ENCODE results near the gene KY. TPM values are rescaled to one million over a fixed set of nuclear protein-coding genes. Genes with fewer than 3 reads are reported as not detected.

KY gene
- total RNA-seq, 1 donor from 2014 or later: not detected

DNA sequence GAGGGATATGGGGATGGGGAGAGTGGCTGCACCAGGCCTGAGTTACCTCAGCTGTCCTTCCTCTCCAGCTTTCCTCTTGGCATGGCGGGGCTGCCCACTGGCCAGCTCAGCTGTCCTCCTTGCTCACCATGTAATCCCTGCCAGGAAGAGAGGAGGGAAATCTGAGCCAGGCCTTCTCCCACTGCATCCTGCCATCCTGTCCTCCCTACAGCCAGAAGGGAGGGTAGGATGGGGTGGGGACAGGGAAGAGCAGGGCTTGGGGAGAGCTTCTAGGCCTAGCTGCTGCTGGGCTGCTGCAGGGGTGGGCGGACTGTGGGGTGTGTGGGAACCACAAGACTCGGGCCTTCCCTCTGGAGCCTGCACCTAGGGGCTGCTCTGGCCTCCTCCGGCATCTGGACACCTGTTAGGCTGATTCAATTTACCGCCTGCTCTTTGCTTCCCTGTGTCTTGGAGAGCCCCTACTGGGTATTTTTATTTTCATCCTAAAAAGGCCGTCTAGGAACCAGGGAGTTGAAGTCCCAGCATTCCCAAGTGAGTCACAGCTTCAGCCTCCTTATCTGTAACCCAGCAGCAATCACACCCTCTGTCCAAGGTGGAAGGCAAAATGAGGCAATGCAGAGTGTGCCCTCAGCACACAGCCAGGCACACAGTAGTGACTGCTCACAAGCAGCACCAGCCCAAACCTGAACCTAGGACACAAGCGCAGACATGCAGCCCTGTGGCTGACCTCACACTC, 13.1 kb upstream of the KY start:
- Mint-ChIP-seq H3K27ac (no peak overlapping the region), H3K9me3 (no peaks in the 10 kb centered on the region), H3K4me3 (ENCODE audit: low read depth) (no peak overlapping the region), H3K4me1 (ENCODE audit: low read depth) (no peaks in the 10 kb centered on the region), H3K36me3 (ENCODE audit: low read depth) (no peaks in the 10 kb centered on the region), H3K27me3 (ENCODE audit: low read depth) (no peaks in the 10 kb centered on the region)
- DNase-seq (ENCODE audit: low spot score): no peak
- intact Hi-C loops (cut with micrococcal nuclease): no loop called here

DNA sequence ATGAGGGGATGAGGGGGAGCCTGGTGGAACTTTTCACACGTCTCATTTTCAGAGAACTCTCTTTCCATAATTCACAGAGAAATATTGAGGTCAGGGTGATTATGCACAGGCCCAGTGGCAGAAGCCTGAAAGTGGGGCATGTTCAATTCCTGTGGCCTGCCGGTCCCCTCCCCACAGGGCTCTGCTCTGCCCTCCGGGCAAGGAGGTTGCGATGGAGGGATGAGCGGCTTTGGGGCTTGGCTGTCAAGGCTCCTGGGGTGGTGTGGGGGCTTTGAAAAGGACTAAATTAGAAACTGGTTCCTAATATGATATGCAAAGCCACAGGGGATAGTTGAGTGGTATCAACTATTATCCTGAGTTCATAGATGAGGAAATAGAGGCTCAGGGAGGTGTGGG, 9.2 kb upstream of the KY start:
- H3K27ac Mint-ChIP-seq: no peak overlapping the region
- H3K4me1 Mint-ChIP-seq (ENCODE audit: low read depth): no peaks in the 10 kb centered on the region
- intact Hi-C loops (cut with micrococcal nuclease): no loop called here
- DNase-seq (ENCODE audit: low spot score): no peak
- no peaks in the 10 kb centered on the region for H3K27me3 Mint-ChIP-seq (ENCODE audit: low read depth)
- no peaks in the 10 kb centered on the region for H3K36me3 Mint-ChIP-seq (ENCODE audit: low read depth)
- H3K9me3 Mint-ChIP-seq: no peaks in the 10 kb centered on the region
- no peak overlapping the region for H3K4me3 Mint-ChIP-seq (ENCODE audit: low read depth)

GRCh38 chr3:134659391-134660045, 8.7 kb upstream of the KY start:
- H3K27ac Mint-ChIP-seq: no peak overlapping the region
- no peaks in the 10 kb centered on the region for H3K36me3 Mint-ChIP-seq (ENCODE audit: low read depth)
- H3K4me3 Mint-ChIP-seq (ENCODE audit: low read depth): no peak overlapping the region
- intact Hi-C loops (cut with micrococcal nuclease): no loop called here
- DNase-seq (ENCODE audit: low spot score): no peak
- no peaks in the 10 kb centered on the region for H3K27me3 Mint-ChIP-seq (ENCODE audit: low read depth)
- no peaks in the 10 kb centered on the region for H3K4me1 Mint-ChIP-seq (ENCODE audit: low read depth)
- H3K9me3 Mint-ChIP-seq: no peaks in the 10 kb centered on the region

GRCh38 chr3:134658555-134658954, 7.7 kb upstream of the KY start:
- Mint-ChIP-seq H3K4me1 (ENCODE audit: low read depth) (no peaks in the 10 kb centered on the region), H3K27me3 (ENCODE audit: low read depth) (no peaks in the 10 kb centered on the region), H3K9me3 (no peaks in the 10 kb centered on the region), H3K4me3 (ENCODE audit: low read depth) (no peak overlapping the region), H3K27ac (no peak overlapping the region), H3K36me3 (ENCODE audit: low read depth) (no peaks in the 10 kb centered on the region)
- intact Hi-C loops (cut with micrococcal nuclease): no loop called here
- DNase-seq (ENCODE audit: low spot score): no peak

DNA sequence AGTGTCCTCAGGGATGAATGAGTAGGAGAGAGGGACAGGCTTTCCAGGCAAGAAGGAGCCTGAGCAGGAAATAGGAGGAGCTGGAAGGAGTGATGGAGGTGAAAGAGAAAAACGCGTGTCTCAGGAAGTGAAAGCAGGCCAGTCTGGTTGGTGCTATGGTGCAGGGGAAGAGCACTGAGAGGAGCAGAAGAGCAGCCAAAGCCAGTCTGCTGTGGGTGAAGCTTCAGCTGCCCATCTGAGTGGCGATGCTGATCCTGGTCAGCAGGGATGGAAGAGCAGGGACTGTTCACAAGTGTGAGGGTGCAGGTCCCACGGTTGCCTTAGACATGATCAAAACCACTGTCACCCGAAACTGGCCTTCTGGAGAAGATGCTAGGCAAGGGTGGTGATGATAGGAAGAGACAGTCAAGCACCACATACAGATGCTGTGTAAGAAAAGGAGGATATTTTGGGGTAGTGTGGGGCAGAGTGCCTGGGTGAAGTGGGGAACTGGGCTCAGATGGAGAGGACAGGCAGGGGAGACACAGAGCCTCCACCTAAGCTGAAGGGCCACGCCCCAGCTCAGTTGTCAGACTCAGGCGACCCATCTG, 5.5 kb upstream of the KY start:
- no peaks in the 10 kb centered on the region for H3K9me3 Mint-ChIP-seq
- intact Hi-C loops (cut with micrococcal nuclease): no loop called here
- no peak for DNase-seq (ENCODE audit: low spot score)
- H3K4me3 Mint-ChIP-seq (ENCODE audit: low read depth): no peak overlapping the region
- peaks cover 6% of the 10 kb centered on the region for H3K27me3 Mint-ChIP-seq (ENCODE audit: low read depth)
- H3K27ac Mint-ChIP-seq: no peak overlapping the region
- no peaks in the 10 kb centered on the region for H3K36me3 Mint-ChIP-seq (ENCODE audit: low read depth)
- H3K4me1 Mint-ChIP-seq (ENCODE audit: low read depth): no peaks in the 10 kb centered on the region

GRCh38 chr3:134655706-134656105, 4.9 kb upstream of the KY start:
- Mint-ChIP-seq H3K4me3 (ENCODE audit: low read depth) (no peak overlapping the region), H3K27me3 (ENCODE audit: low read depth) (peaks cover 8% of the 10 kb centered on the region), H3K4me1 (ENCODE audit: low read depth) (no peaks in the 10 kb centered on the region), H3K27ac (no peak overlapping the region), H3K9me3 (no peaks in the 10 kb centered on the region), H3K36me3 (ENCODE audit: low read depth) (no peaks in the 10 kb centered on the region)
- DNase-seq (ENCODE audit: low spot score): no peak
- intact Hi-C loops (cut with micrococcal nuclease): no loop called here

- Mint-ChIP-seq H3K27ac (no peak overlapping the region), H3K27me3 (ENCODE audit: low read depth) (peaks cover 20% of the 10 kb centered on the region), H3K9me3 (no peaks in the 10 kb centered on the region)
These were observed 3.2 kb upstream of the KY start for GRCh38 chr3:134654031-134654430.

GRCh38 chr3:134652886-134653630, 2.2 kb upstream of the KY start:
- H3K36me3 Mint-ChIP-seq (ENCODE audit: low read depth): no peaks in the 10 kb centered on the region
- no peak overlapping the region for H3K4me3 Mint-ChIP-seq (ENCODE audit: low read depth)
- H3K27ac Mint-ChIP-seq: no peak overlapping the region
- no peaks in the 10 kb centered on the region for H3K4me1 Mint-ChIP-seq (ENCODE audit: low read depth)
- no peak for DNase-seq (ENCODE audit: low spot score)
- no peaks in the 10 kb centered on the region for H3K9me3 Mint-ChIP-seq
- H3K27me3 Mint-ChIP-seq (ENCODE audit: low read depth): peaks cover 20% of the 10 kb centered on the region
- intact Hi-C loops (cut with micrococcal nuclease): no loop called here

More at GRCh38 chr3:134654031-134654430, 3.2 kb upstream of the KY start:
- no peaks in the 10 kb centered on the region for H3K36me3 Mint-ChIP-seq (ENCODE audit: low read depth)
- H3K4me1 Mint-ChIP-seq (ENCODE audit: low read depth): no peaks in the 10 kb centered on the region
- intact Hi-C loops (cut with micrococcal nuclease): no loop called here
- DNase-seq (ENCODE audit: low spot score): no peak
- H3K4me3 Mint-ChIP-seq (ENCODE audit: low read depth): no peak overlapping the region

GRCh38 chr3:134652409-134652831, 1.6 kb upstream of the KY start:
- peaks cover 20% of the 10 kb centered on the region for H3K27me3 Mint-ChIP-seq (ENCODE audit: low read depth)
- no peaks in the 10 kb centered on the region for H3K36me3 Mint-ChIP-seq (ENCODE audit: low read depth)
- intact Hi-C loops (cut with micrococcal nuclease): no loop called here
- DNase-seq (ENCODE audit: low spot score): no peak
- no peak overlapping the region for H3K27ac Mint-ChIP-seq
- no peaks in the 10 kb centered on the region for H3K4me1 Mint-ChIP-seq (ENCODE audit: low read depth)
- H3K9me3 Mint-ChIP-seq: no peaks in the 10 kb centered on the region
- H3K4me3 Mint-ChIP-seq (ENCODE audit: low read depth): no peak overlapping the region

DNA sequence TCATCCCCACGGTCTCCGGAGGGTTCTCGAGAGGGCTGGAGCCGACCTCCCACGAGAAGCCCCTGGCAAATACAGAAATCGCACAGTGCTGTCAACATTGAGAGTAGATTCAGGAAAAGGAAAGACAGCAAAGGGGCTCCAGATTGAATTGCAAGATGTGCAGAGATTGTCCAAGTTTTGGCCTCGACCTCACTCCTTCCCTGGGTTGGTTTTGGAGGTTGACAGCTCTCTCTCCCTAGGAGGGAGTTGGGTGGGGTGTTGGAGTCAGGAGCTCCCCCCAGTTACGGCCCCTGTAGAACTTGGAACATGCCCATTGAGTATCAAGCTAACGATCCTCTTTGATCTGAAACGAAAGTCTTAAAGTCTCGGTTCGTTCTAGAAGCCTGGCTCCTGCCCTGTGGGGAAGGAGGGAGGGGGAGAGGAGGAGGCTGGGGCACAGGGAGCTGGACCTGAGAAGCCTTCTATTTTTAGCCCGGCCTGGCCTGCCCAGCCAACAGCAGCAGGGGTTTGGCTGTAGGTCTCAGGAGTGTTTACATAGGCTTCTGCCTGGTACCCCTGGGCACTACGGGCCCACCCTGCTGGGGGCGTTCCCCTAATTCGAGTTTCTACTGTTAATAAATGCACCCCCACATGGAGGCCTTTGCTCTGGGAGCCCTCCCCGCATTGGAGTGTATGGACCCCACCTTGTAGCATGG, 672 bp upstream of the KY start:
- no peaks in the 10 kb centered on the region for H3K9me3 Mint-ChIP-seq
- no peaks in the 10 kb centered on the region for H3K4me1 Mint-ChIP-seq (ENCODE audit: low read depth)
- peaks cover 20% of the 10 kb centered on the region for H3K27me3 Mint-ChIP-seq (ENCODE audit: low read depth)
- no peak overlapping the region for H3K4me3 Mint-ChIP-seq (ENCODE audit: low read depth)
- H3K36me3 Mint-ChIP-seq (ENCODE audit: low read depth): no peaks in the 10 kb centered on the region
- intact Hi-C loops (cut with micrococcal nuclease): no loop called here
- no peak overlapping the region for H3K27ac Mint-ChIP-seq
- DNase-seq (ENCODE audit: low spot score): no peak

DNA sequence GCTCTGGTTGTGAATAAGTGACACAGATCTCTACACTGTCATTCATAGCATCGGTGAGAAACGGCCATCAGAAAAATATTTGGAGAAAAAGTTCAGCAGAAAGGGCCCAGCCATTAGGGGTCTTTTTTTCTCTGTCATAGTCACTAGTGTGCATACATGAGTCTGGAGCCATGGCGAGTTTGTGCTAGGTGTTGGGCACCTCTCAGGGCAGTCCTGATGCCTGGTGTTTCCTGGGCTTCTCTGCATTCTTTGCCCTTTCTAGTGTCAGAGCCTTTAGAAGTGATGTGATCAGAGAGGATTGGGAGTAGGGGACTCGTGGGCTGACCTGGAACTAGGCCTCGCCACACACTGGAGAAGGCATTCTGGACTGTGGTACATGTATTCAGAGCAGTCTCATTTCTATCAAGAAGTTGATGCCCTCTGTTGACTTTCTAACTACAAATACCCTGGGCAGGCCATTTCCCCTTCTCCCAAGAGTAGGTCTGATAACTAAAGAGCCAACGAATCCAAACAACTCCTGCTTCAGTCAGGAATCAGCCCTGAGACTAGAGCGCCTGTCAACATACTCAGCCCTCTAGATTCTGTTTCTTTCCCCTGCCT, 1.6 kb downstream of the KY start:
- H3K27me3 Mint-ChIP-seq (ENCODE audit: low read depth): peaks cover 20% of the 10 kb centered on the region
- DNase-seq (ENCODE audit: low spot score): no peak
- no peaks in the 10 kb centered on the region for H3K9me3 Mint-ChIP-seq
- intact Hi-C loops (cut with micrococcal nuclease): no loop called here
- H3K36me3 Mint-ChIP-seq (ENCODE audit: low read depth): no peaks in the 10 kb centered on the region
- H3K4me3 Mint-ChIP-seq (ENCODE audit: low read depth): no peak overlapping the region
- no peaks in the 10 kb centered on the region for H3K4me1 Mint-ChIP-seq (ENCODE audit: low read depth)
- no peak overlapping the region for H3K27ac Mint-ChIP-seq
